Fibroblast of villous mesenchyme (primary cell): Measurements from ENCODE around the gene FAM174B. TPM values are rescaled to one million over a fixed set of nuclear protein-coding genes. Genes with fewer than 3 reads are reported as not detected.

Experiments used
- DNase-seq: peaks from one replicate; pipeline ENCODE4 v3.0.0-alpha.2; 2010; ENCODE audit warnings: low read depth
- H3K4me3 ChIP-seq: 2 replicates; pipeline ENCODE4 v1.5.1; 2011; ENCODE audit warnings: low read depth, mild to moderate bottlenecking, low read length
- CTCF ChIP-seq: IDR thresholded peaks from 2 replicates; pipeline ENCODE4 v1.5.1; 2012; ENCODE audit warnings: low read depth, mild to moderate bottlenecking, low read length; ENCODE audit not compliant: insufficient read depth
- total RNA-seq: library from RNA; depleted of rRNA; stranded (reverse); fragments of >200 nt; gene quantifications from 2 replicates; pipeline ENCODE4 v1.2.3, GENCODE V29; 2012

The FAM174B gene
- total RNA-seq, 1 donor: 3.9 TPM

DNA sequence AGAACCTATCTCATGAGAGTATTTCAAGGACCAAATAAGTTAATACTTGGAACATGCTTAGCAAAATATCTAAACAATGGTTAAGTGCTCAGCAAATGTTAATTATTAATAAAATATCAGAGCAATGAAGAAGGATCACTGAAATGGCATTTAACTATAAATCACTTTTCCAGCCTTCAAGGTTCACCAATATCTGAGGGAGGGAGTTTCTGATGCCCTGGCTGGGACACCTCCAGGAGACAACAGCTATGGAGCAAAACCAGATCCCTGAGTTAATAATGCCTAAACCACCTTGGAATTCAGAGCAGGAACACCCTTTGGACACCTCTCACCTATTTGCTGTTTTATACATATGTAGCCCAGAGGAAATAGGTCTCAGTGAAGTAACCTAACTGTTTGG lies 6.4 kb upstream of the FAM174B start:
- no peak for DNase-seq
- H3K4me3 ChIP-seq: no peak overlapping the region
- TF ChIP-seq CTCF: no peak

GRCh38 chr15:92661069-92661468 lies 5.5 kb upstream of the FAM174B start:
- TF ChIP-seq CTCF: no peak
- no peak for DNase-seq
- H3K4me3 ChIP-seq: no peak overlapping the region

- no peak for DNase-seq
- H3K4me3 ChIP-seq: no peak overlapping the region
- no peak for TF ChIP-seq CTCF
Measured at GRCh38 chr15:92657486-92657885, 1.9 kb upstream of the FAM174B start.

GRCh38 chr15:92656089-92656488 lies 514 bp upstream of the FAM174B start:
- TF ChIP-seq CTCF: no peak
- no peak overlapping the region for H3K4me3 ChIP-seq
- no peak for DNase-seq

GRCh38 chr15:92654662-92655061 lies 913 bp downstream of the FAM174B start:
- no peak overlapping the region for H3K4me3 ChIP-seq
- no peak for TF ChIP-seq CTCF
- DNase-seq: no peak

DNA sequence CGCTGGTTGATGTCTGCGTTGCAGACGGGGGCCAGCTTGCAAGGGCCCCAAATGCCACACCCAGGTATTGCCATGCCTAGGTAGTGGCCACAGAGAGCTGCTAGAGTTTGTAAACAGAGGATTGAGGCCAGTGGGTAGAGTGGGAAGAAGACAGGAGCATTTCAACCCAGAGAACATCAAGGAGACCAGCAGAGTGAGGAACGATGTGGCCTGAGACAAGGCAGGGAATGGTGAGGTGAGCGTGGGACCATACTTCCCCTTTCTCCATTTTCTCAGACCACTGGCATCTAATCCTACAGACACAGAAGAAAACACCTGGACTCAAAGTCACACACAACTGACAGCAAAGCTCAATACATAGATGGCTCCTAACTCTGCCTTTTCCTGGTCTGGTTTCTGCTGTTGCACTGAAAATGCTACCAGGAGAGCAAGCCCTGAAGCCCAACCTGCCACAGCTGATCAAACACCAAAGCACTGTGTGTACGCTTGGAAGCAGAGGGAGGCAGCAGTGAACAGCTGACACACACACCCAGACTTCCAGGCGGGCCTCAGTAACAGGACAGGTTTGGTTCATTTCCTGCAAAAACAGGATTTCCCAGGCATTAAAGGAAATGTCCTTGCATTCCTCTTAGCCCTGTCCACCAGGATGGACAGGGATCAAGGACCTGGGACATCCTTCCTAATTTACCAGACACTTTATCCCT lies 1.6 kb downstream of the FAM174B start:
- no peak for TF ChIP-seq CTCF
- DNase-seq: no peak
- H3K4me3 ChIP-seq: no peak overlapping the region

DNA sequence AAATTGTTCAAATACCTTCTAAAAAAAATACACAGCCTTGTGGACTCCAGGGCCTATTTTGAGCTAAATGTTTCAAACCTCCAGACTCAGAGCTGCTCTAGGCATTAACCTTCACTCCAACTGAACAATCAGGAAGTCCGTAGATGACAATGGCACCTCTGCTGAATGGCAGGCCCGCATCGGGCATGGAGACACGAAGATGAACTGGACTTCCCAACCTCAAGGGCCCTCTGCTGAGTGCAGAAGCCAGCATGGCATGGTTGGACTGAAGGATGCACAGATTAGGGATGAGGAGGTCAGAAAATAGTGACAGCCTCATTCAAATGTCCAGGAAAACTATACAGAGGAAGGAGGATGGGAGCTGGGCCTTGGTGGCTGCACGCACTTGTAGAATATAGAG lies 2.2 kb downstream of the FAM174B start:
- no peak for TF ChIP-seq CTCF
- no peak for DNase-seq
- H3K4me3 ChIP-seq: no peak overlapping the region
